Left ventricle myocardium inferior (tissue), 1 donor: Measurements from ENCODE around the gene SESTD1. TPM values are rescaled to one million over a fixed set of nuclear protein-coding genes. Genes with fewer than 3 reads are reported as not detected.

Source experiments
- DNase-seq: peaks from one replicate; pipeline ENCODE4 v3.0.0-alpha.2; 2020
- H3K27ac ChIP-seq: fragments of 200-600 bp; replicated peaks from 2 replicates; pipeline ENCODE4 v1.8.0; 2021
- H3K27me3 ChIP-seq: fragments of 200-600 bp; 2 replicates; pipeline ENCODE4 v1.8.0; 2021; ENCODE audit warnings: low read depth
- H3K36me3 ChIP-seq: fragments of 200-600 bp; 2 replicates; pipeline ENCODE4 v1.8.0; 2021
- H3K4me1 ChIP-seq: fragments of 200-600 bp; 2 replicates; pipeline ENCODE4 v1.8.0; 2021
- H3K4me3 ChIP-seq: fragments of 200-600 bp; 2 replicates; pipeline ENCODE4 v1.8.0; 2021; ENCODE audit warnings: mild to moderate bottlenecking, moderate library complexity
- H3K9me3 ChIP-seq: fragments of 200-600 bp; replicated peaks from 2 replicates; pipeline ENCODE4 v1.8.0; 2021
- CTCF ChIP-seq: fragments of 200-600 bp; IDR thresholded peaks from 2 replicates; pipeline ENCODE4 v1.8.0; 2021; ENCODE audit warnings: antibody characterized with exemption, mild to moderate bottlenecking, borderline replicate concordance
- intact Hi-C: fragments of 100-400 bp; cut with micrococcal nuclease; formaldehyde crosslinking; loops from one replicate; pipeline ENCODE4 v1.11.0; 2022
- total RNA-seq: library from RNA; stranded (reverse); fragmentation: NEBNext Ultra II Directional; extraction: Animal tissue kit (Norgen Biotek cat#: 25700); gene quantifications from one replicate; pipeline ENCODE4 v1.2.1, GENCODE V29; 2021
- donor health status: DM: no; HTN: yes; CAD: no; lungs with severe emphysema.

The SESTD1 gene
- total RNA-seq, 1 donor from 2014 or later, result 33.7 TPM

- intact Hi-C loops, result no loop called here
- DNase-seq, result no peak
- Histone ChIP-seq H3K4me3 (no peak overlapping the region), H3K9me3 (no peaks in the 10 kb centered on the region), H3K27me3 (no peaks in the 10 kb centered on the region), H3K27ac (no peak overlapping the region), H3K4me1 (peaks cover 7% of the 10 kb centered on the region), H3K36me3 (peaks cover 9% of the 10 kb centered on the region)
- no peak for TF ChIP-seq CTCF
Observed at GRCh38 chr2:179133016-179133415, 131.6 kb downstream of the SESTD1 start.

GRCh38 chr2:179132076-179132475, 132.6 kb downstream of the SESTD1 start:
- intact Hi-C loops, result no loop called here
- no peak overlapping the region for H3K4me3 ChIP-seq
- H3K36me3 ChIP-seq, result peaks cover 6% of the 10 kb centered on the region
- H3K4me1 ChIP-seq, result peaks cover 1% of the 10 kb centered on the region
- no peaks in the 10 kb centered on the region for H3K27me3 ChIP-seq
- DNase-seq, result no peak
- TF ChIP-seq CTCF, result no peak
- no peak overlapping the region for H3K27ac ChIP-seq
- H3K9me3 ChIP-seq, result no peaks in the 10 kb centered on the region

- no peak for DNase-seq
- no peak for TF ChIP-seq CTCF
- Histone ChIP-seq H3K4me1 (no peaks in the 10 kb centered on the region), H3K9me3 (no peaks in the 10 kb centered on the region), H3K27ac (no peak overlapping the region), H3K36me3 (peaks cover 6% of the 10 kb centered on the region), H3K27me3 (no peaks in the 10 kb centered on the region), H3K4me3 (no peak overlapping the region)
- intact Hi-C loops, result no loop called here
Observed at GRCh38 chr2:179130560-179130959, 134.1 kb downstream of the SESTD1 start.

GRCh38 chr2:179129574-179130238, 134.9 kb downstream of the SESTD1 start:
- no peaks in the 10 kb centered on the region for H3K27me3 ChIP-seq
- intact Hi-C loops, result no loop called here
- H3K4me1 ChIP-seq, result no peaks in the 10 kb centered on the region
- peaks cover 6% of the 10 kb centered on the region for H3K36me3 ChIP-seq
- no peak for DNase-seq
- no peak overlapping the region for H3K27ac ChIP-seq
- peak; percentile 72 for TF ChIP-seq CTCF
- H3K4me3 ChIP-seq, result no peak overlapping the region
- H3K9me3 ChIP-seq, result no peaks in the 10 kb centered on the region

GRCh38 chr2:179125404-179125803, 139.2 kb downstream of the SESTD1 start:
- H3K9me3 ChIP-seq, result no peaks in the 10 kb centered on the region
- no peak for TF ChIP-seq CTCF
- intact Hi-C loops, result no loop called here

GRCh38 chr2:179124282-179124681, 140.3 kb downstream of the SESTD1 start:
- Histone ChIP-seq H3K4me1 (no peaks in the 10 kb centered on the region), H3K4me3 (no peak overlapping the region), H3K27me3 (no peaks in the 10 kb centered on the region), H3K9me3 (no peaks in the 10 kb centered on the region), H3K36me3 (peaks cover 30% of the 10 kb centered on the region), H3K27ac (no peak overlapping the region)
- DNase-seq, result no peak
- intact Hi-C loops, result no loop called here
- no peak for TF ChIP-seq CTCF

More at GRCh38 chr2:179125404-179125803, 139.2 kb downstream of the SESTD1 start:
- no peak overlapping the region for H3K4me3 ChIP-seq
- H3K27ac ChIP-seq, result no peak overlapping the region
- H3K27me3 ChIP-seq, result no peaks in the 10 kb centered on the region
- no peaks in the 10 kb centered on the region for H3K4me1 ChIP-seq
- no peak for DNase-seq
- peaks cover 18% of the 10 kb centered on the region for H3K36me3 ChIP-seq
